Fibroblast of lung (primary cell): ENCODE data around the gene TATDN2.

Experiments
- EZH2 ChIP-seq: IDR thresholded peaks from 2 replicates; pipeline ENCODE4 v1.5.1; 2012; ENCODE audit warnings: low read length, control low read depth, mild to moderate bottlenecking; ENCODE audit errors: missing control alignments
- TF ChIP-seq, protein P1 (sequence below), 2 donors: IDR thresholded peaks in 1 of 2; conservative IDR thresholded peaks in 1 of 2; 1 replicate in 1 of 2; 2 replicates in 1 of 2; pipeline ENCODE4 v1.5.1; 2011 to 2012; ENCODE audit warnings: low read length in 2 of 2, control low read depth in 1 of 2, inconsistent platforms in 1 of 2, low read depth in 1 of 2, mild to moderate bottlenecking in 1 of 2

DNA sequence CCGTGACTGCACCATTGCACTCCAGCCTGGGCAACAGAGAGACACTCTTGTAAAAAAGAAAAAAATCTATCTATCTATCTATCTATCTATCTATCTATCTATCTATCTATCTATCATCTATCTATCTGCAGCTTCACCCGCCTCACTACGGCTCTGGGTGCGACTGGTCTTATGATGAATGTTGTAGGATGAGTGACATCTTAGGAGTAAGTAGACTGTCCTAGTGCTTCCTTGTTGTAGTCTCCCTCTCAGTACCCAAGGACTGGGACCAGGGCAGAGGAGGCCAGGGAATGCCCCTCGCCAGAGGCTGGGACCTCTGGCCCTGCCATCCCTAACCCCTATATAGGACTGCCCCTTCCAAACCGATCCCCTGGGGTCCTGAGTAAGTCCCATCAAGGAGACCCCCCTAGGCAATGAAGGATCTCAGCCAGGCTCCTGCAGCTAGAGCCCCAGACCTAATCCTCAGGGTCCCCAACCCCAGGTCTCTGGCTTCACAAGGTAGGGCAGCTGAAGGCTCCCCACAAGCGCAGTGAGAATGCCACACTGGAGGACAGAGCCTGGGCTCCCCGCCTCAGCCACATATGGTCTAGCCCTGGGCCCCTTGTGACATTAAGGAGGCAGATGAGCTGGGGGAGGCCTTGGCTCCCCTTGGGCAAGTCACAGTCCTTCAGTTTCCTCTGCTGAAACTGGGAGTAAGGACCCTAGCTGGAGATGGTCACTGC lies 73.5 kb downstream of the TATDN2 start:
- TF ChIP-seq, protein P1, sequence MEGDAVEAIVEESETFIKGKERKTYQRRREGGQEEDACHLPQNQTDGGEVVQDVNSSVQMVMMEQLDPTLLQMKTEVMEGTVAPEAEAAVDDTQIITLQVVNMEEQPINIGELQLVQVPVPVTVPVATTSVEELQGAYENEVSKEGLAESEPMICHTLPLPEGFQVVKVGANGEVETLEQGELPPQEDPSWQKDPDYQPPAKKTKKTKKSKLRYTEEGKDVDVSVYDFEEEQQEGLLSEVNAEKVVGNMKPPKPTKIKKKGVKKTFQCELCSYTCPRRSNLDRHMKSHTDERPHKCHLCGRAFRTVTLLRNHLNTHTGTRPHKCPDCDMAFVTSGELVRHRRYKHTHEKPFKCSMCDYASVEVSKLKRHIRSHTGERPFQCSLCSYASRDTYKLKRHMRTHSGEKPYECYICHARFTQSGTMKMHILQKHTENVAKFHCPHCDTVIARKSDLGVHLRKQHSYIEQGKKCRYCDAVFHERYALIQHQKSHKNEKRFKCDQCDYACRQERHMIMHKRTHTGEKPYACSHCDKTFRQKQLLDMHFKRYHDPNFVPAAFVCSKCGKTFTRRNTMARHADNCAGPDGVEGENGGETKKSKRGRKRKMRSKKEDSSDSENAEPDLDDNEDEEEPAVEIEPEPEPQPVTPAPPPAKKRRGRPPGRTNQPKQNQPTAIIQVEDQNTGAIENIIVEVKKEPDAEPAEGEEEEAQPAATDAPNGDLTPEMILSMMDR (conservative IDR thresholded peaks at IDR 0.05 in 1 of 2, IDR thresholded peaks at IDR 0.05 in 1 of 2; ENCODE audit: low read depth in 1 of 2, low read length in 2 of 2) = no peak
- TF ChIP-seq EZH2 = no peak
